Suprapubic skin (tissue), 4 donors: Measurements from ENCODE around the gene CHST11. TPM values are rescaled to one million over a fixed set of nuclear protein-coding genes. Genes with fewer than 3 reads are reported as not detected.

Source experiments
- DNase-seq, 2 donors: peaks; one replicate each; pipeline ENCODE4 v3.0.0-alpha.2; 2019; ENCODE audit warnings: low spot score in 2 of 2
- H3K27ac ChIP-seq: fragments of 200-600 bp; sonication (generic); one replicate; pipeline ENCODE4 v1.5.1; 2019
- H3K27me3 ChIP-seq: fragments of 200-600 bp; sonication (generic); one replicate; pipeline ENCODE4 v1.5.1; 2019
- H3K36me3 ChIP-seq: fragments of 200-600 bp; sonication (generic); one replicate; pipeline ENCODE4 v1.5.1; 2019
- H3K4me1 ChIP-seq: fragments of 200-600 bp; sonication (generic); one replicate; pipeline ENCODE4 v1.5.1; 2019
- H3K4me3 ChIP-seq: fragments of 200-600 bp; sonication (generic); one replicate; pipeline ENCODE4 v1.5.1; 2019; ENCODE audit warnings: mild to moderate bottlenecking
- H3K9me3 ChIP-seq: fragments of 200-600 bp; sonication (generic); one replicate; pipeline ENCODE4 v1.5.1; 2019
- CTCF ChIP-seq, 2 donors: fragments of 200-600 bp in 1 of 2; fragments of 450-650 bp in 1 of 2; sonication (generic) in 1 of 2; IDR thresholded peaks; one replicate each; pipeline ENCODE4 v1.5.1; 2016 to 2019; ENCODE audit warnings: antibody characterized with exemption in 2 of 2, mild to moderate bottlenecking in 1 of 2, moderate library complexity in 1 of 2
- EP300 ChIP-seq: sonication (generic); formaldehyde crosslinking; IDR thresholded peaks from one replicate; pipeline ENCODE4 v1.6.1; 2017; ENCODE audit warnings: antibody characterized with exemption
- POLR2A ChIP-seq, 2 donors: fragments of 450-650 bp; IDR thresholded peaks; one replicate each; pipeline ENCODE4 v1.6.1; 2017; ENCODE audit warnings: antibody characterized with exemption in 2 of 2, mild to moderate bottlenecking in 2 of 2, moderate library complexity in 2 of 2
- POLR2AphosphoS5 ChIP-seq, 3 donors: sonication (generic); formaldehyde crosslinking; IDR thresholded peaks; one replicate each; pipeline ENCODE4 v1.6.1; 2017; ENCODE audit warnings: antibody characterized with exemption in 3 of 3
- WGBS: methylation state at CpG from one replicate; pipeline ENCODE4 v1.1.5; 2018; 5-methylcytosine and 5-hydroxymethylcytosine counted together
- total RNA-seq, 4 donors: library from RNA; depleted of rRNA; stranded (reverse); fragments of >200 nt; gene quantifications; one replicate each; pipeline ENCODE4 v1.1.0, GENCODE V29; 2016

CHST11 gene
- total RNA-seq, 4 donors from 2014 or later = 1.8 to 5.8 (median 3.8) TPM

GRCh38 chr12:104498211-104498801, 41.6 kb downstream of the CHST11 start:
- no peak overlapping the region for H3K27ac ChIP-seq
- H3K4me3 ChIP-seq = no peak overlapping the region
- no peak for DNase-seq
- no peaks in the 10 kb centered on the region for H3K27me3 ChIP-seq
- no peak for TF ChIP-seq POLR2A (IDR thresholded peaks at IDR 0.05)
- no peaks in the 10 kb centered on the region for H3K36me3 ChIP-seq
- H3K4me1 ChIP-seq = no peaks in the 10 kb centered on the region
- 88% methylated on average over 8 of the region's 8 CpGs for WGBS
- H3K9me3 ChIP-seq = no peaks in the 10 kb centered on the region

GRCh38 chr12:104499668-104500332, 43.1 kb downstream of the CHST11 start:
- DNase-seq = no peak
- TF ChIP-seq POLR2A (IDR thresholded peaks at IDR 0.05) = no peak
- no peak for TF ChIP-seq CTCF (IDR thresholded peaks at IDR 0.05)
- no peak for TF ChIP-seq EP300
- no peak for TF ChIP-seq POLR2AphosphoS5 (IDR thresholded peaks at IDR 0.05)
- H3K4me3 ChIP-seq = no peak overlapping the region
- no peaks in the 10 kb centered on the region for H3K27me3 ChIP-seq
- no peak overlapping the region for H3K27ac ChIP-seq
- WGBS = 59% methylated on average over 4 of the region's 4 CpGs
- no peaks in the 10 kb centered on the region for H3K36me3 ChIP-seq
- H3K9me3 ChIP-seq = no peaks in the 10 kb centered on the region
- H3K4me1 ChIP-seq = no peaks in the 10 kb centered on the region

GRCh38 chr12:104501115-104501514, 44.4 kb downstream of the CHST11 start:
- H3K9me3 ChIP-seq = no peaks in the 10 kb centered on the region
- 100% methylated on average over 1 of the region's 1 CpG for WGBS
- H3K4me3 ChIP-seq = no peak overlapping the region
- H3K4me1 ChIP-seq = no peaks in the 10 kb centered on the region
- no peak for DNase-seq
- TF ChIP-seq POLR2AphosphoS5 (IDR thresholded peaks at IDR 0.05) = no peak
- TF ChIP-seq POLR2A (IDR thresholded peaks at IDR 0.05) = no peak
- TF ChIP-seq CTCF (IDR thresholded peaks at IDR 0.05) = no peak
- H3K27me3 ChIP-seq = no peaks in the 10 kb centered on the region
- no peaks in the 10 kb centered on the region for H3K36me3 ChIP-seq
- no peak overlapping the region for H3K27ac ChIP-seq

- Histone ChIP-seq H3K27ac (no peak overlapping the region), H3K9me3 (no peaks in the 10 kb centered on the region), H3K4me1 (no peaks in the 10 kb centered on the region), H3K27me3 (no peaks in the 10 kb centered on the region), H3K4me3 (no peak overlapping the region), H3K36me3 (no peaks in the 10 kb centered on the region)
- TF ChIP-seq CTCF (IDR thresholded peaks at IDR 0.05) (no peak), EP300 (no peak), POLR2AphosphoS5 (IDR thresholded peaks at IDR 0.05) (no peak), POLR2A (IDR thresholded peaks at IDR 0.05) (no peak)
- WGBS = 80% methylated on average over 3 of the region's 3 CpGs
- no peak for DNase-seq
Observed at GRCh38 chr12:104501660-104502059, 44.9 kb downstream of the CHST11 start.

GRCh38 chr12:104502217-104502616, 45.5 kb downstream of the CHST11 start:
- WGBS = 95% methylated on average over 5 of the region's 5 CpGs
- H3K27ac ChIP-seq = no peak overlapping the region
- no peaks in the 10 kb centered on the region for H3K9me3 ChIP-seq
- peaks cover 4% of the 10 kb centered on the region for H3K27me3 ChIP-seq
- no peak overlapping the region for H3K4me3 ChIP-seq
- no peaks in the 10 kb centered on the region for H3K4me1 ChIP-seq
- DNase-seq = no peak
- TF ChIP-seq EP300 (no peak), POLR2AphosphoS5 (IDR thresholded peaks at IDR 0.05) (no peak), POLR2A (IDR thresholded peaks at IDR 0.05) (no peak), CTCF (IDR thresholded peaks at IDR 0.05) (no peak)
- no peaks in the 10 kb centered on the region for H3K36me3 ChIP-seq
